Measurements from ENCODE around the gene FSIP1.

FSIP1 gene

GRCh38 chr15:39698444-39699390, 83.9 kb downstream of the FSIP1 start:
- no peak overlapping the region for H3K4me3 ChIP-seq (ENCODE audit: low read depth, low read length)
- no peak for DNase-seq (ENCODE audit: low read depth)

GRCh38 chr15:39697509-39697908, 85.1 kb downstream of the FSIP1 start:
- DNase-seq (ENCODE audit: low read depth) = no peak
- H3K4me3 ChIP-seq (ENCODE audit: low read depth, low read length) = no peak overlapping the region

- no peak for DNase-seq (ENCODE audit: low read depth)
Measured at GRCh38 chr15:39695793-39696192, 86.8 kb downstream of the FSIP1 start.

GRCh38 chr15:39692356-39693327, 90.0 kb downstream of the FSIP1 start:
- no peak overlapping the region for H3K4me3 ChIP-seq (ENCODE audit: low read depth, low read length)
- no peak for DNase-seq (ENCODE audit: low read depth)

More at GRCh38 chr15:39695793-39696192, 86.8 kb downstream of the FSIP1 start:
- H3K4me3 ChIP-seq (ENCODE audit: low read depth, low read length) = no peak overlapping the region

- no peak for DNase-seq (ENCODE audit: low read depth)
- H3K4me3 ChIP-seq (ENCODE audit: low read depth, low read length) = no peak overlapping the region
Measured at GRCh38 chr15:39690881-39691634, 91.6 kb downstream of the FSIP1 start.

GRCh38 chr15:39687965-39688364, 94.7 kb downstream of the FSIP1 start:
- DNase-seq (ENCODE audit: low read depth) = no peak
- H3K4me3 ChIP-seq (ENCODE audit: low read depth, low read length) = no peak overlapping the region

GRCh38 chr15:39685999-39686613, 96.5 kb downstream of the FSIP1 start:
- H3K4me3 ChIP-seq (ENCODE audit: low read depth, low read length) = no peak overlapping the region
- peak; percentile 13 for DNase-seq (ENCODE audit: low read depth)

- no peak overlapping the region for H3K4me3 ChIP-seq (ENCODE audit: low read depth, low read length)
- no peak for DNase-seq (ENCODE audit: low read depth)
Measured at GRCh38 chr15:39685367-39685766, 97.3 kb downstream of the FSIP1 start.

GRCh38 chr15:39684233-39684632, 98.4 kb downstream of the FSIP1 start:
- no peak overlapping the region for H3K4me3 ChIP-seq (ENCODE audit: low read depth, low read length)
- DNase-seq (ENCODE audit: low read depth) = peak; percentile 10

GRCh38 chr15:39682366-39682765, 100.3 kb downstream of the FSIP1 start:
- no peak overlapping the region for H3K4me3 ChIP-seq (ENCODE audit: low read depth, low read length)
- peak; percentile 6 for DNase-seq (ENCODE audit: low read depth)

- H3K4me3 ChIP-seq (ENCODE audit: low read depth, low read length) = no peak overlapping the region
- peak; percentile 67 for DNase-seq (ENCODE audit: low read depth)
Measured at GRCh38 chr15:39680868-39681267, 101.8 kb downstream of the FSIP1 start.

GRCh38 chr15:39672666-39673065, 110.0 kb downstream of the FSIP1 start:
- DNase-seq (ENCODE audit: low read depth) = no peak
- H3K4me3 ChIP-seq (ENCODE audit: low read depth, low read length) = no peak overlapping the region

GRCh38 chr15:39672184-39672583, 110.5 kb downstream of the FSIP1 start:
- H3K4me3 ChIP-seq (ENCODE audit: low read depth, low read length) = no peak overlapping the region
- no peak for DNase-seq (ENCODE audit: low read depth)

- no peak overlapping the region for H3K4me3 ChIP-seq (ENCODE audit: low read depth, low read length)
- no peak for DNase-seq (ENCODE audit: low read depth)
Measured at GRCh38 chr15:39670687-39671086, 112.0 kb downstream of the FSIP1 start.

- DNase-seq (ENCODE audit: low read depth) = no peak
- H3K4me3 ChIP-seq (ENCODE audit: low read depth, low read length) = no peak overlapping the region
Measured at GRCh38 chr15:39669661-39670060, 113.0 kb downstream of the FSIP1 start.

- no peak for DNase-seq (ENCODE audit: low read depth)
- H3K4me3 ChIP-seq (ENCODE audit: low read depth, low read length) = no peak overlapping the region
Measured at GRCh38 chr15:39669241-39669640, 113.4 kb downstream of the FSIP1 start.

- H3K4me3 ChIP-seq (ENCODE audit: low read depth, low read length) = no peak overlapping the region
- no peak for DNase-seq (ENCODE audit: low read depth)
Measured at GRCh38 chr15:39668457-39668856, 114.2 kb downstream of the FSIP1 start.

- H3K4me3 ChIP-seq (ENCODE audit: low read depth, low read length) = no peak overlapping the region
Measured at GRCh38 chr15:39667382-39668127, 115.1 kb downstream of the FSIP1 start.

More at GRCh38 chr15:39667382-39668127, 115.1 kb downstream of the FSIP1 start:
- no peak for DNase-seq (ENCODE audit: low read depth)
